HepG2 (cell line): ENCODE data around the gene DIP2C. TPM values are rescaled to one million over a fixed set of nuclear protein-coding genes. Genes with fewer than 3 reads are reported as not detected.

Source experiments
- ATAC-seq: fragments of 200-7000 bp; cut with Tn5 transposase; 3 replicates; pipeline ENCODE4 v1.9.1; 2020; ENCODE audit warnings: mild to moderate bottlenecking, moderate library complexity
- BruUV-seq: library from RNA; stranded (reverse); fragments of 400-500 nt; replicated peaks from 2 replicates; lab custom pipeline; 2021; lab: Mats Ljungman, UMichigan
- CTCF ChIA-PET: fragments of 300-600 bp; formaldehyde crosslinking; extraction: SDS; loops from one replicate; lab custom pipeline; 2021; ENCODE audit warnings: low total read pairs, inconsistent platforms, low intra/inter-chr PET ratio; lab: Yijun Ruan, JAX
- POLR2A ChIA-PET: fragments of 350-600 bp; sonication (Branson Sonifier 250); formaldehyde crosslinking; loops from one replicate; lab custom pipeline; 2020; ENCODE audit warnings: antibody characterized with exemption, inconsistent platforms; lab: Yijun Ruan, JAX
- DNase-seq: peaks from one replicate; pipeline ENCODE4 v3.0.0-alpha.2; 2015; ENCODE audit warnings: low spot score
- FAIRE-seq: peaks from 3 replicates; lab custom pipeline; 2011; peaks lifted over from hg19 to GRCh38; lab: Jason Lieb, UNC
- H2AFZ ChIP-seq: one replicate; pipeline ENCODE4 v1.6.1; 2011; ENCODE audit warnings: low read length, inconsistent platforms
- H3K27ac ChIP-seq: fragments of 300-600 bp; 3 replicates; pipeline ENCODE4 v1.8.0; 2011; ENCODE audit warnings: mixed run types, mild to moderate bottlenecking, mixed read lengths, low read length, inconsistent platforms; ENCODE audit not compliant: insufficient read depth; ENCODE audit errors: extremely low read length
- H3K27me3 ChIP-seq, 2 experiments: fragments of 200-600 bp in 1 of 2; 2 replicates in 1 of 2; 3 replicates in 1 of 2; pipeline versions ENCODE4 v1.6.0 to v1.8.0; 2011; ENCODE audit warnings: low read length in 2 of 2, mild to moderate bottlenecking in 2 of 2, moderate library complexity in 2 of 2, inconsistent platforms in 1 of 2; ENCODE audit not compliant: insufficient read depth in 2 of 2, control insufficient read depth in 1 of 2
- H3K36me3 ChIP-seq, 2 experiments: fragments of 200-600 bp in 1 of 2; replicated peaks in 1 of 2; 2 replicates in 1 of 2; 3 replicates in 1 of 2; pipeline versions ENCODE4 v1.5.1 to v1.8.0; 2011; ENCODE audit warnings: low read length in 2 of 2, inconsistent platforms in 1 of 2; ENCODE audit not compliant: insufficient read depth in 2 of 2, control insufficient read depth in 1 of 2
- H3K4me1 ChIP-seq: 2 replicates; pipeline ENCODE4 v1.5.1; 2012; ENCODE audit warnings: low read length, inconsistent platforms; ENCODE audit not compliant: insufficient read depth
- H3K4me2 ChIP-seq: 2 replicates; pipeline ENCODE4 v1.6.0; 2011; ENCODE audit warnings: low read depth, low read length, inconsistent platforms
- H3K4me3 ChIP-seq, 3 experiments: fragments of 200-600 bp in 1 of 3; sonication (generic), shearing (Covaris generic) in 1 of 3; replicated peaks in 1 of 3; 2 replicates each; pipeline ENCODE4 v1.5.1; 2011 to 2016; ENCODE audit warnings: low read length in 3 of 3, inconsistent platforms in 2 of 3, low read depth in 2 of 3, mild to moderate bottlenecking in 2 of 3, control low read depth in 1 of 3, mixed read lengths in 1 of 3; ENCODE audit not compliant: insufficient read depth in 1 of 3
- H3K79me2 ChIP-seq: one replicate; pipeline ENCODE4 v1.6.1; 2011; ENCODE audit warnings: low read length, inconsistent platforms; ENCODE audit not compliant: insufficient read depth
- H3K9ac ChIP-seq: 2 replicates; pipeline ENCODE4 v1.6.0; 2011; ENCODE audit warnings: mild to moderate bottlenecking, low read depth, low read length, inconsistent platforms; ENCODE audit not compliant: insufficient read depth
- H3K9me3 ChIP-seq: 2 replicates; pipeline ENCODE4 v1.5.1; 2012; ENCODE audit warnings: mild to moderate bottlenecking, low read length
- H4K20me1 ChIP-seq: 2 replicates; pipeline ENCODE4 v1.6.0; 2011; ENCODE audit warnings: inconsistent platforms, mild to moderate bottlenecking, low read length, moderate library complexity; ENCODE audit not compliant: insufficient read depth
- ATF7-NPFF ChIP-seq: sonication (generic); formaldehyde crosslinking; IDR thresholded peaks from 2 replicates; pipeline ENCODE4 v1.8.1; 2023; ENCODE audit warnings: mild to moderate bottlenecking, low read depth, missing genetic modification reagents, moderate library complexity
- CENPBD1 ChIP-seq: sonication (generic); formaldehyde crosslinking; IDR thresholded peaks from 2 replicates; pipeline ENCODE4 v1.8.0; 2022; ENCODE audit warnings: missing genetic modification reagents, low read depth, mild to moderate bottlenecking, borderline replicate concordance
- FOXO1 ChIP-seq: sonication (generic); formaldehyde crosslinking; IDR thresholded peaks from 2 replicates; pipeline ENCODE4 v1.4.0; 2020; ENCODE audit warnings: missing genetic modification reagents
- HNF4A ChIP-seq: sonication (generic); formaldehyde crosslinking; IDR thresholded peaks from 2 replicates; pipeline ENCODE4 v1.4.0; 2020; ENCODE audit warnings: missing genetic modification reagents
- MBNL3 ChIP-seq: fragments of 250-450 bp; sonication (Bioruptor Pico); conservative IDR thresholded peaks from 2 replicates; pipeline ENCODE4 v1.8.0; 2022; ENCODE audit warnings: mild to moderate bottlenecking, inconsistent platforms
- MEIS2 ChIP-seq: sonication (generic); formaldehyde crosslinking; IDR thresholded peaks from 2 replicates; pipeline ENCODE4 v1.9.0; 2021; ENCODE audit warnings: mild to moderate bottlenecking, missing genetic modification reagents
- MTF2 ChIP-seq: sonication (generic); formaldehyde crosslinking; IDR thresholded peaks from 2 replicates; pipeline ENCODE4 v1.5.0; 2020; ENCODE audit warnings: missing genetic modification reagents, borderline replicate concordance
- ONECUT2 ChIP-seq: sonication (generic); formaldehyde crosslinking; IDR thresholded peaks from 2 replicates; pipeline ENCODE4 v1.4.0; 2020; ENCODE audit warnings: missing genetic modification reagents
- PITX1 ChIP-seq: sonication (generic); formaldehyde crosslinking; IDR thresholded peaks from 2 replicates; pipeline ENCODE4 v1.5.1; 2020; ENCODE audit warnings: mild to moderate bottlenecking, missing genetic modification reagents
- SALL2 ChIP-seq: sonication (generic); formaldehyde crosslinking; IDR thresholded peaks from 2 replicates; pipeline ENCODE4 v1.8.1; 2023; ENCODE audit warnings: mild to moderate bottlenecking, missing genetic modification reagents, inconsistent platforms
- SNAPC4 ChIP-seq: sonication (generic); formaldehyde crosslinking; IDR thresholded peaks from 2 replicates; pipeline ENCODE4 v1.4.0; 2020; ENCODE audit warnings: mild to moderate bottlenecking, missing genetic modification reagents
- ZC3H13 ChIP-seq: sonication (generic); formaldehyde crosslinking; IDR thresholded peaks from 2 replicates; pipeline ENCODE4 v1.8.1; 2023; ENCODE audit warnings: mild to moderate bottlenecking, missing genetic modification reagents, moderate library complexity
- ZNF256 ChIP-seq: sonication (generic); formaldehyde crosslinking; conservative IDR thresholded peaks from 2 replicates; pipeline ENCODE4 v1.4.0; 2020; ENCODE audit warnings: missing genetic modification reagents
- ZNF703 ChIP-seq: sonication (generic); formaldehyde crosslinking; IDR thresholded peaks from 2 replicates; pipeline ENCODE4 v1.5.1; 2020; ENCODE audit warnings: missing genetic modification reagents, mild to moderate bottlenecking, moderate library complexity, borderline replicate concordance
- WGBS: methylation state at CpG from one replicate; pipeline ENCODE4 v1.1.6; 2017; ENCODE audit warnings: low lambda C conversion rate; 5-methylcytosine and 5-hydroxymethylcytosine counted together
- in situ Hi-C: cut with HindIII; loops from 2 replicates; pipeline ENCODE4 v1.10.0; 2017; ENCODE audit warnings: low pct_unique_long_range_greater_than_20kb; ENCODE audit not compliant: extremely low pct_ligation_motif_present
- intact Hi-C: fragments of 100-400 bp; cut with micrococcal nuclease; formaldehyde crosslinking; loops from one replicate; pipeline ENCODE4 v1.10.0; 2022; ENCODE audit not compliant: unreplicated experiment
- polyA plus RNA-seq, 8 experiments: library from polyadenylated mRNA; depleted of rRNA in 3 of 8; stranded (reverse) in 7 of 8; unstranded in 1 of 8; fragments of >200 nt; fragmentation: Illumina TruSeq in 4 of 8; extraction: Trizol in 4 of 8; gene quantifications; 2 replicates each; pipeline versions ENCODE4 v1.2.1 to v1.2.3, GENCODE V29; 2011 to 2016; ENCODE audit warnings: low read depth in 4 of 8, missing spikeins in 1 of 8, mixed read lengths in 1 of 8; ENCODE audit not compliant: insufficient read depth in 1 of 8
- total RNA-seq, 5 experiments: library from RNA; depleted of rRNA; stranded (reverse); fragments of >200 nt; fragmentation: Illumina TruSeq; extraction: Trizol; gene quantifications; 2 replicates each; pipeline ENCODE4 v1.2.3, GENCODE V29; 2016; ENCODE audit warnings: low read depth in 1 of 5

The DIP2C gene
- total and polyA plus RNA-seq, 2 of the 13 experiments (the other 11 are each of a cell fraction or from before 2014, with no cell fraction given), result 2.2 to 2.7 TPM

- H2AFZ ChIP-seq, result no peak overlapping the region
- no peak overlapping the region for H3K4me3 ChIP-seq
- no peak overlapping the region for H3K27ac ChIP-seq
- TF ChIP-seq HNF4A (CRISPR knock-in tag) (no peak), SALL2 (CRISPR knock-in tag) (no peak), MEIS2 (CRISPR knock-in tag) (no peak), MTF2 (no peak), PITX1 (CRISPR knock-in tag) (no peak), ZNF703 (CRISPR knock-in tag) (no peak), CENPBD1 (no peak), ONECUT2 (CRISPR knock-in tag) (no peak), ZC3H13 (no peak), FOXO1 (CRISPR knock-in tag) (no peak), ATF7-NPFF (no peak), MBNL3 (no peak), ZNF256 (CRISPR knock-in tag) (no peak), SNAPC4 (no peak)
- TF ChIP-seq, all 625 proteins: peak for 0
- H3K9me3 ChIP-seq, result no peaks in the 10 kb centered on the region
- in situ Hi-C loops (no loop called here), intact Hi-C loops (no loop called here)
- no peak overlapping the region for H3K9ac ChIP-seq
- FAIRE-seq (no peak), DNase-seq (no peak), ATAC-seq (no peak)
- ChIA-PET CTCF (no interaction called here), POLR2A (no interaction called here)
- H3K4me1 ChIP-seq, result peaks cover 15% of the 10 kb centered on the region
- H3K4me2 ChIP-seq, result no peak overlapping the region
- no TSS peak for BruUV-seq
- no peaks in the 10 kb centered on the region for H3K27me3 ChIP-seq
- no peaks in the 10 kb centered on the region for H4K20me1 ChIP-seq
- 98% methylated on average over 27 of the region's 27 CpGs for WGBS
- H3K36me3 ChIP-seq, result peaks cover 0 to 2% of the 10 kb centered on the region in 2 experiments; a peak in 3 of 5 replicates
- H3K79me2 ChIP-seq, result no peaks in the 10 kb centered on the region
Observed at GRCh38 chr10:386771-387592, 302.5 kb downstream of the DIP2C start.
